ENCODE measurements around the gene SLC7A9. TPM values are rescaled to one million over a fixed set of nuclear protein-coding genes. Genes with fewer than 3 reads are reported as not detected.

SLC7A9 gene
- total and polyA plus RNA-seq, 2 experiments from 2014 or later, result 0.19 TPM; not detected in 1

GRCh38 chr19:32808236-32808635, 61.3 kb downstream of the SLC7A9 start:
- no peak overlapping the region for H3K4me3 Mint-ChIP-seq
- H3K9me3 Mint-ChIP-seq, result no peaks in the 10 kb centered on the region
- H3K4me1 Mint-ChIP-seq, result peaks cover 10% of the 10 kb centered on the region
- no peak for ATAC-seq
- DNase-seq (ENCODE audit: low spot score), result no peak
- Histone ChIP-seq H3F3A (replicated peaks; ENCODE audit: low read depth) (no peaks in the 10 kb centered on the region), H3K27ac (ENCODE audit: low read depth) (no peak overlapping the region), H3K4me2 (no peak overlapping the region), H3K9me2 (ENCODE audit: insufficient read depth) (no peaks in the 10 kb centered on the region), H3K4me1 (ENCODE audit: insufficient read depth) (no peaks in the 10 kb centered on the region), H4K20me1 (replicated peaks; ENCODE audit: insufficient read depth) (no peaks in the 10 kb centered on the region), H3K79me2 (replicated peaks; ENCODE audit: insufficient read depth) (no peaks in the 10 kb centered on the region), H2AFZ (no peak overlapping the region), H3K27me3 (ENCODE audit: insufficient read depth) (no peaks in the 10 kb centered on the region), H3K36me3 (ENCODE audit: insufficient read depth) (no peaks in the 10 kb centered on the region), H3K4me3 (no peak overlapping the region)
- TF ChIP-seq ETS1 (IDR thresholded peaks at IDR 0.05) (no peak), JUNB (IDR thresholded peaks at IDR 0.05; ENCODE audit: unreplicated experiment) (no peak), REST (IDR thresholded peaks at IDR 0.05; ENCODE audit: unreplicated experiment) (no peak), POLR2AphosphoS5 (IDR thresholded peaks at IDR 0.05; ENCODE audit: low read depth) (no peak)
- no peaks in the 10 kb centered on the region for H3K36me3 Mint-ChIP-seq (ENCODE audit: low read depth)
- H3K27ac Mint-ChIP-seq, result no peak overlapping the region
- H3K27me3 Mint-ChIP-seq (ENCODE audit: insufficient read depth, low read depth, poor library complexity), result peaks cover 3% of the 10 kb centered on the region

- Histone ChIP-seq H3K4me3 (no peak overlapping the region), H3K4me2 (no peak overlapping the region), H3K36me3 (ENCODE audit: insufficient read depth) (no peaks in the 10 kb centered on the region), H2AFZ (no peak overlapping the region), H3F3A (replicated peaks; ENCODE audit: low read depth) (no peaks in the 10 kb centered on the region), H3K79me2 (replicated peaks; ENCODE audit: insufficient read depth) (no peaks in the 10 kb centered on the region), H3K4me1 (ENCODE audit: insufficient read depth) (no peaks in the 10 kb centered on the region), H3K27ac (ENCODE audit: low read depth) (no peak overlapping the region), H3K9me2 (ENCODE audit: insufficient read depth) (no peaks in the 10 kb centered on the region), H4K20me1 (replicated peaks; ENCODE audit: insufficient read depth) (no peaks in the 10 kb centered on the region), H3K27me3 (ENCODE audit: insufficient read depth) (no peaks in the 10 kb centered on the region)
- Mint-ChIP-seq H3K9me3 (no peaks in the 10 kb centered on the region), H3K4me1 (peaks cover 15% of the 10 kb centered on the region; the same call in 2 of the 3 replicates), H3K4me3 (no peak overlapping the region), H3K36me3 (ENCODE audit: low read depth) (no peaks in the 10 kb centered on the region), H3K27ac (no peak overlapping the region), H3K27me3 (ENCODE audit: insufficient read depth, low read depth, poor library complexity) (peaks cover 10% of the 10 kb centered on the region)
- ATAC-seq (no peak), DNase-seq (ENCODE audit: low spot score) (no peak)
- TF ChIP-seq EZH2 (IDR thresholded peaks at IDR 0.05; ENCODE audit: low read depth, unreplicated experiment), result no peak
Measured at GRCh38 chr19:32802840-32803239, 66.7 kb downstream of the SLC7A9 start.

- H3K36me3 Mint-ChIP-seq (ENCODE audit: low read depth), result no peaks in the 10 kb centered on the region
- H3K4me2 ChIP-seq, result no peak overlapping the region
Measured at GRCh38 chr19:32800754-32801153, 68.8 kb downstream of the SLC7A9 start.

More at GRCh38 chr19:32800754-32801153, 68.8 kb downstream of the SLC7A9 start:
- Mint-ChIP-seq H3K27me3 (ENCODE audit: insufficient read depth, low read depth, poor library complexity) (peaks cover 10% of the 10 kb centered on the region), H3K4me3 (no peak overlapping the region; the same call in 2 of the 3 replicates), H3K9me3 (no peaks in the 10 kb centered on the region), H3K4me1 (peaks cover 15% of the 10 kb centered on the region; the same call in 2 of the 3 replicates), H3K27ac (peak overlapping the region; percentile 80; the same call in 1 of the 2 replicates)
- Histone ChIP-seq H3K9me2 (ENCODE audit: insufficient read depth) (no peaks in the 10 kb centered on the region), H3K27ac (ENCODE audit: low read depth) (no peak overlapping the region), H3K4me1 (ENCODE audit: insufficient read depth) (no peaks in the 10 kb centered on the region), H2AFZ (peak overlapping the region; percentile 49), H3K79me2 (replicated peaks; ENCODE audit: insufficient read depth) (no peaks in the 10 kb centered on the region), H3K36me3 (ENCODE audit: insufficient read depth) (no peaks in the 10 kb centered on the region), H3F3A (replicated peaks; ENCODE audit: low read depth) (no peaks in the 10 kb centered on the region), H4K20me1 (replicated peaks; ENCODE audit: insufficient read depth) (no peaks in the 10 kb centered on the region), H3K4me3 (no peak overlapping the region), H3K27me3 (ENCODE audit: insufficient read depth) (no peaks in the 10 kb centered on the region)
- ATAC-seq (peak; percentile 86), DNase-seq (ENCODE audit: low spot score) (peak; percentile 71)
- TF ChIP-seq STAT1 (IDR thresholded peaks at IDR 0.05; ENCODE audit: unreplicated experiment) (no peak), NANOG (IDR thresholded peaks at IDR 0.05; ENCODE audit: borderline replicate concordance) (no peak)

All from GM23338 (cell line).